ENCODE measurements around the gene DHRSX.
A peak's percentile ranks its signal among the peaks of the same experiment; 100 is the strongest.
"Not testable (repeated sequence)": the region's sequence is repeated elsewhere in the genome, so short reads cannot be mapped to it uniquely, and the experiment has no call there.

The DHRSX gene

DNA sequence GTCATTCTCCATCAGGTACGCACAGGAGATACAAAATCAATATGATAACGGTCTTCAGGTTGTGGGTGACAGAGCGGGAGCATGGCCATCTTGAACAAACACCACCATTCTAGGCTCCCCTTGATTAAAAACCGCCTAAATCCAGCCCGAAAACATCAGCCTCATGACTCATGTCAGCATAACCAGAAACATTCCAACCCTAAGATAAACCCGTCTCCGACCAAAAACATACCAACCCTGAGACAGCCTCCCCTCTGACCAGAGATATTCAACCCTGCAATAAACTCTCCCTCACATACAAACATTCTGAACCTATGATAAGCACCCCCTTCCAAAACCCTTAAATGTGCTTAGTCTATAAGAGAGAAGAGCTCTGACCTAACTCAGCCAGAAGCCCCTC lies 157.9 kb downstream of the DHRSX start:
- DNase-seq = no peak

DNA sequence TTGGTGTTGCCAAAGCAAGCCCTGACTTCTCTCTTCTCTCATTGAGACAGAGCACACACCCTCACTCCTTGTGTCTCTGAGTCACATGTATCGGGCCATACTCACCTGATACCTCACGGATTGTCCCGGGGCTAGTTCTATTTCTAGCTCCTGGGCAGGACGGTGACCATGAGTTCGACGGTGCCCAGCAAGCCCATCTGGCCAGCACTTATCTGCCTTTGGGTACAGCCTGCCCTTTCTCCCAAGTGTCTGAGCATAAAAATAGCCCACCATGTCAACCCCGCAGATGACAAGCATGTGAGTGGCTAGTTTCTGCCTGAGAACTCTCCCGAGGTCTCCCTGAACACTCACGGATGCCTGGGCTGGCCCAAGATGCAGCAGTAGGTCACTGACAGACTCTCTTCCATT lies 158.5 kb downstream of the DHRSX start:
- DNase-seq = no peak

- DNase-seq = no peak
These were observed 159.8 kb downstream of the DHRSX start for GRCh38 chrX:2340991-2341390.

DNA sequence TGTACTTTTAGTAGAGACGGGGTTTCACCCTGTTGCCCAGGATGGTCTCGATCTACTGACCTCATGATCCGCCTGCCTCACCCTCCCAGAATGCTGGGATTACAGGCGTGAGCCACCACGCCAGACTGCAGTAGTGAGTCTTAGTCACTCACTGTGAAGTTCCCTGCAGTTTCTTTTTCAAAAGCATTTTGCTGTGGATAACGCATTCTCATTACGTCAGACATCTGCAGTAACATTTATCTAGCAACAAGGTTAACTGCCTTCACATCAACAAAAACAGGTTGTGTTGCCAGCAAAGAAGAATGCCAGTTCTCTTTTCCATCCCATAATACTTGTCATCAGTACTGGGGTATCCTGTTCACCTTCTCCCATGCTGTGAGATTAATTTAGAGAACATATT lies 164.6 kb downstream of the DHRSX start:
- DNase-seq = no peak

DNA sequence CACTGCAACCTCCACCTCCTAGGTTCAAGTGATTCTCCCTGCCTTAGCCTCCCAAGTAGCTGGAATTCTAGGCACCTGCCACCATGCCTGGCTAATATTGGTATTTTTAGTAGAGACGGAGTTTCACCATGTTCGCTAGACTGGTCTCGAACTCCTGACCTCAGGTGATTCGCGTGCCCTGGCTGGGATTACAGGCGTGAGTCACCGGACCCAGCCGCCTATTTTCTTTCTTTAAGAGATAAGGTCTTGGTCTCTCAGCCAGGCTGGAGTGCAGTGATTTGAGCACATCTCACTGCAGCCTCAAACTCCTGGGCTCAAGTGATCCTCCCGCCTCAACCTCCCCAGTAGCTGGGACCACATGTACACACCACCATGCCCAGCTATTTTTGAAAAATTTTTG lies 166.5 kb downstream of the DHRSX start:
- DNase-seq = no peak

DNA sequence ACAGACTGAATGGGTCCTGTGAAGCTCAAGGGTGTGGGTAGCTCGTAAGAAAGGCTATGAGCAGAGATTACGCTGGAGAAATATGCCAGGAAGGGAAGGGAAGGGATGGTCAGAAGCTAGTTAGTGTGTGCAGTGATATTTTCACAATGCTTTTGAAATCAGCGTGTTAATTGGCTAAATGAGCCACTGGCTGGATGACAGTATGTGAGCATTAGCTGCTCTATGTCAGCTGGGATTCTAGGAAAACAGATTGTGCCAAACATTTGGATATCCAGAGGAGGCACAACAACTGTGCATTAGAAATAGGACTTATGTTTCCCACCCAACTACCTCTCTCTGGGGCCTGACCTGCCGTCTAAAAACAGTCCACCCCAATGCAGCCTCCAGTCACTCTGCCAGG lies 168.5 kb downstream of the DHRSX start:
- no peak for DNase-seq

GRCh38 chrX:2330910-2331309 lies 169.9 kb downstream of the DHRSX start:
- no peak for DNase-seq

GRCh38 chrX:2330487-2330886 lies 170.3 kb downstream of the DHRSX start:
- DNase-seq = no peak

DNA sequence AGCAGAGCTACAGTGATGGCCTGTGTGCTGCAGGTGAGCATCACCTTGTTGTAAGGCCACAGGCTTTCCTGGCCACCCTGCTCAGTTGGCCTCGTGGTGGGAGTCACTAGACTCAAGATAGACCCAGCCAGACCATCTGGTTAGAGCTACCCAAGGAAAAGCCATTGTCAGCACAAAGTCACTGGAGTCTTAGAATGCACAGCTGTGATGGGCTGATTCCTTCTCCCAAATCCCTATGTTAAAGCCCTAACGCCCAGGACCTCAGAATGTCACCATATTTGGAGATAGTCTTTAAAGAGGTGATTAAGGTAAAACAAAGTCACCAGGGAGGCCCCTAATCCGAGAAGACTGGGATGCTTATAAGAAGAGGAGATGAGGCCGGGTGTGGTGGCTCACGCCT lies 173.4 kb downstream of the DHRSX start:
- DNase-seq = no peak

DNA sequence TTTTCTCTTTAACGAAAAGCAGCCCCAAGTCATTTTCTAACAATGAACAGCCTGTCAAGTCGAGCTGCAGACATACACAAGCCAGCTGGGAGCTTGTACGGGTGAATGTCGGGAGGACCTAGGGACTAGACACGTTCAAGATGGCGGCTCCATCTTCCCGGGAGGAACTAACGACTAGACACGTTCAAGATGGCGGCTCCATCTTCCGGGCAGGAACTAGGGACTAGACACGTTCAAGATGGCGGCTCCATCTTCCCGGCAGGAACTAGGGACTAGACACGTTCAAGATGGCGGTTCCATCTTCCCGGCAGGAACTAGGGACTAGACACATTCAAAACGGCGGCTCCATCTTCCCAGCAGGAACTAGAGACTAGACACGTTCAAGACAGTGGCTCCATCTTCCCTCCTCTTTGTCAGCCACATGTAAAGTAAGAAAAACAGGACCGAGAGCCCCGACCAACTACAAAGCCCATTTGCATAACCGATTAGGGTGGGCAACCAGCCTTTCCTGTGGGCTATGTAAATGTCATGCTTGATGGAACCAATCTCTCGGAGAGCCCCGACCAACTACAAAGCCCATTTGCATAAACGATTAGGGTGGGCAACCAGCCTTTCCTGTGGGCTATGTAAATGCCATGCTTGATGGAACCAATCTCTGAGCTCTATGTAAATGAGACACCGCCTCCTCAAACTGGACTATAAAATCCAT lies 175.5 kb downstream of the DHRSX start:
- DNase-seq = peak; percentile 68

- no peak for DNase-seq
These were observed 176.6 kb downstream of the DHRSX start for GRCh38 chrX:2324151-2324550.

DNA sequence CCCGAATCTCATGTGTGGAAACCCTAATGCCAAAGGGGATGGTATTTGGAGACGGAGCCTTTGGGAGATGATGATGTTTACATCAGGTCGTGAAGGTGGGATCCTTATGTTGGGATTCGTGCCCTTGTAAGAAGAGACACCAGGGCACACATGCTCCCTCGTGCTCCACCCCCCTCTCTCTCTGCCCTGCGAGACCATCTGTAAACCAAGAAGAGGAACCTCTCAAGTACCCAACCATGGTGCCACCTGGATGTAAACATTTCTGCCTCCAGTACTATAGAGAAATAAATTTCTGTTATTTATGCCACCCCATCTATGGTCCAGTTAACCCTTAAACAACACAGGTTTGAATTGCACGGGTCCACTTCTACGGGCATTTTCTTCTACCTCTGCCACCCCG lies 179.4 kb downstream of the DHRSX start:
- no peak for DNase-seq

DNA sequence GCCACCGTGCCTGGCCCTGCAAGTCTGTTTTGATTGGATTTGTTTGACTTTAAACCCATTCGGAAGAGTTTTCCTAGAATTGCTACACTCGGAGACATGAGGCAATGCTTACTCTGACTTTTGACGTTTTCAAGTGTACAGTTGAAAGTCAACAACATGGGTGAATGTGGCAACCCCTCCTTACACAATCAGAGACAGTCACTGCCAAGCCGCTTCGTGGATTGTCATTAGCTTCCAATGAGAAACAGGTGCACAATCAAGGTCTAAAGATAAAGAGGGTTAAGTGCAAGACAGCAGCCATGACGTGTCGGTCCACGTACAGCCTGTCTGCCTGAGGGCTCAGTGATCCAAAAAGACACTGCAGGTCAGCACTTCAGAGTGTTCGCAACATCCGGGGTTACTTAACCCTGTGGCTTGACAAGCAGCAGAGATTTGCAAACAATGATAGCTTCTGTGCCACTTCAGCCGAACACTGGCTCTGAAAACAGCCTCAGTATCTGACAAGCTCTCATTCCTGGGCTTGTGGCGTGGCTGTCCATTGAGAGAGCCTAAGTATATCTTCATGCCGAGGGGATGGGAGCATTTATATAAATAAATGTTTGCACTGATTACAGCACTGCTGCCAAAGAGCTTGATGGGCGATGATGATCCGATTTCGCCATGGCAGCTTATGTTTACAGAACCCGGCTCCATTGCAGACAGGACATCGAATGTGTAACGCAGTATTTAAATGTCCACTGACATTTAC lies 180.0 kb downstream of the DHRSX start:
- no peak for DNase-seq

DNA sequence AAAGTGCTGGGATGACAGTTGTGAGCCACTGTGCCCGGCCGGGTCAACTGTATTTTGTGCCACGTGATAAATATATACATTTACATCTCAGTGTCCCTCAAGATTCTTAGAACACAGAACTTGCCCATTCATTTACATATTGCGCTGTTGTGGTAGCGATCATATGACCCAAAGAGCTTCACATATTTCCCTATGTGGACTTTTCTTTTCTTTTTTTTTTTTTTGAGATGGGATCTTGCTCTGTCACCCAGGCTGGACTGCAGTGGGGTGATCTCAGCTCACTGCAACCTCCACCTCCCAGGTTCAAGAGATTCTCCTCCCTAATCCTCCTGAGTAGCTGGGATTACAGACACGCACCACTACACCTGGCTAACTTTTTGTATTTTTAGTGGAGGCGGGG lies 180.7 kb downstream of the DHRSX start:
- DNase-seq = no peak

GRCh38 chrX:2318371-2318770 lies 182.4 kb downstream of the DHRSX start:
- no peak for DNase-seq

- no peak for DNase-seq
These were observed 183.2 kb downstream of the DHRSX start for GRCh38 chrX:2317527-2318055.

DNA sequence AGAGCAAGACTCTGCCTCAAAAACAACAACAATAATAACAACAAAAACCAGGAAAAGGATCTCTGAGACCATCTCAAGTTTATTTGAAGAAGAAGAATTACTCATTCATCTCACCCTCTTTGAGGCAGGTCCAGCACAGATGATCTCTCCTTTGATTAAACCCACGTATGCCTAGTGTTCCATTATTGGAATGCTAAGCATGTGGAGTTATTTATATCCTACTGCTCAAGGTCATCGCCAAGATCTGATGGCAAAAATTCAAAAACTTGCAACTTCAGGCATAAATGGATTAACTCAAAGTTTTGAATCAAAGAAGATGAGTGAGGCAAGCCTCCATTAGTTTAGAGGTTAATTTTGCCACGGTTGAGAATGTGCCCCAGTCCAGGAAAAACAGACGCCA lies 184.2 kb downstream of the DHRSX start:
- DNase-seq = no peak

- DNase-seq = no peak
These were observed 185.3 kb downstream of the DHRSX start for GRCh38 chrX:2315434-2315833.

DNA sequence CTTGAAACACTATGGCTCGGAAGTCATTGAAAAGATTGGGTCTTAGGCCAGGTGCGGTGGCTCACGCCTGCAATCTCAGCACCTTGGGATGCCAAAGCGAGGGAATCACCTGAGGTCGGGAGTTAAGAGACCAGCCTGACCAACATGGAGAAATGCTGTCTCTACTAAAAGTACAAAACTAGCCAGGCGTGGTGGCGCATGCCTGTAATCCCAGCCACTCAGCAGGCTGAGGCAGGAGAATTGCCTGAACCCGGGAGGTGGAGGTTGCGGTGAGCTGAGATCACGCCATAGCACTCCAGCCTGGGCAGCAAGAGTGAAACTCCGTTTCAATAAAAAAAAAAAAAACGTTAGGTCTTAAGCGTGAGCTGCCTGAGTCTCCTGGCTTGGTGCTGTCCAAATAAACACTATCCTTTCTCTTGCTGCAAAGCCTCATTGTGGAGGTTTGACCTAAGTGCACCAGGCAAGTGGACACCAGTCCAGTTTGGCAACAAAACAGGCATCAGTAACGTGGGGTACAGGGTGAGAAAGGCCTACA lies 185.9 kb downstream of the DHRSX start:
- no peak for DNase-seq

GRCh38 chrX:2313864-2314640 lies 186.7 kb downstream of the DHRSX start:
- DNase-seq = no peak

DNA sequence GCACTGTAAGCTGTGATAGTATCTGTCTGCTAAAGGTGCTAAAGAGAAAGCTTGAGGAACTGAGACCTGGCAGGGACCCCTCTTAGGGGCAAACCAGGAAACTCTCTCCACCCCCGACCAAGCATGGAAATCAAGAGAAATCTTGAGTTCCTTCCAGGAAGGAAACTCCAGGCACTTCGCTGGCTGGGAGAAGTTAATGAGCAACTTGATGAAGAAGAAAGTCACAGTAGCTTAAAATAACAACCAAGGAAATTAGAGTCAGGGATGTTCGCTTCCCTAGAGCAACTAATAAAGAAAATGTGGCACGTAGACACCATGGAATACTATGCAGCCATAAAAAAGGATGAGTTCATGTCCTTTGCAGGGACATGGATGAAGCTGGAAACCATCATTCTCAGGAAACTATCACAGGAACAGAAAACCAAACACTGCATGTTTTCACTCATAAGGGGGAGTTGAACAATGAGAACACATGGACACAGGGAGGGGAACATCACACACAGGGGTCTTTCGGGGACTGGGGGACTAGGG lies 188.7 kb downstream of the DHRSX start:
- not testable (repeated sequence) for DNase-seq

DNA sequence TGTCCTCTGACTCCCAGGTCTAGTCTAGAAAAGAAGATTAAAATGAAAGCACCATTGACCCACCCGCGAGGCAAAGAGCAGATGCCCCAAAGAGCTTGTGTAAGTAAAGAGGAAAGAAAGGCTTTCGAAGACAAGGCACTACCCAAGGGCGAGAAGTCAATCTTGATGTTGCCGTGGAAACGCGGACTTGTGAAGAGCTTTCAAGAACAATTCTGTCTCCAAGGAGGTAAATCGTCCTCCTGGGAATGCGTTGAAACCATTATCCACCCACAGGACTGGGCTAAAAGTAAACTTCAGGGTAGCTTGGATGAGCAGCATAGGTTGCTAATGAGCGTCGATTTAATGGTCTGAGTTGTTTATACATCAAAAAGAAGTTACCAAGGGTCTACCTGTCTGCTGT lies 189.3 kb downstream of the DHRSX start:
- no peak for DNase-seq

- DNase-seq = no peak
These were observed 198.9 kb downstream of the DHRSX start for GRCh38 chrX:2301901-2302300.

Measured in activated CD4-positive, alpha-beta T cell treated with anti-CD3 and anti-CD28 coated beads, Interleukin-2, amount 50 U/mL, for 16 hours (primary cell).